K562 (cell line): Measurements from ENCODE around the gene PRAMEF12. TPM values are rescaled to one million over a fixed set of nuclear protein-coding genes. Genes with fewer than 3 reads are reported as not detected.

Experiments used
- ATAC-seq: fragments of 200-7000 bp; cut with Tn5 transposase; 3 replicates; pipeline ENCODE4 v1.9.1; 2020; ENCODE audit warnings: moderate library complexity
- BruUV-seq: library from RNA; stranded (reverse); fragments of 400-500 nt; replicated peaks from 2 replicates; lab custom pipeline; 2021; lab: Mats Ljungman, UMichigan
- CTCF ChIA-PET: fragments of 300-600 bp; formaldehyde crosslinking; extraction: SDS; loops from one replicate; lab custom pipeline; 2021; ENCODE audit warnings: low intra/inter-chr PET ratio; lab: Yijun Ruan, JAX
- POLR2A ChIA-PET: fragments of 300-600, 350-650 bp; sonication (Branson Sonifier 250); formaldehyde crosslinking; extraction: SDS; loops from one replicate; lab custom pipeline; 2021; ENCODE audit warnings: antibody characterized with exemption, inconsistent platforms; lab: Yijun Ruan, JAX
- DNase-seq, 4 experiments: peaks; one replicate each; pipeline versions ENCODE4 v3.0.0 to v3.0.0-alpha.2; 2011 to 2018; ENCODE audit warnings: low spot score in 3 of 4, mixed read lengths in 3 of 4; ENCODE audit errors: extremely low read depth in 1 of 4
- FAIRE-seq: peaks from 2 replicates; lab custom pipeline; 2011; peaks lifted over from hg19 to GRCh38; lab: Jason Lieb, UNC
- H2AFZ ChIP-seq: 2 replicates; pipeline ENCODE4 v1.6.0; 2011; ENCODE audit warnings: low read depth, low read length, control low read depth, inconsistent platforms
- H3K27ac ChIP-seq: fragments of 200-600 bp; 3 replicates; pipeline ENCODE4 v1.8.0; 2011; ENCODE audit warnings: low read depth, mild to moderate bottlenecking, control low read depth, inconsistent platforms, low read length, moderate library complexity, mixed read lengths; ENCODE audit errors: extremely low read depth
- H3K27me3 ChIP-seq, 2 experiments: fragments of 300-600 bp in 1 of 2; 2 replicates in 1 of 2; 3 replicates in 1 of 2; pipeline versions ENCODE4 v1.6.0 to v1.8.0; 2011; ENCODE audit warnings: inconsistent platforms in 2 of 2, low read length in 2 of 2, mild to moderate bottlenecking in 1 of 2, mixed read lengths in 1 of 2, moderate library complexity in 1 of 2; ENCODE audit not compliant: control insufficient read depth in 2 of 2, insufficient read depth in 2 of 2
- H3K36me3 ChIP-seq: fragments of 300-600 bp; 3 replicates; pipeline ENCODE4 v1.8.0; 2011; ENCODE audit warnings: mild to moderate bottlenecking, low read length, inconsistent platforms; ENCODE audit not compliant: control insufficient read depth, insufficient read depth
- H3K4me1 ChIP-seq, 2 experiments: fragments of 200-600 bp in 1 of 2; replicated peaks in 1 of 2; 2 replicates in 1 of 2; 3 replicates in 1 of 2; pipeline versions ENCODE4 v1.5.1 to v1.8.0; 2011; ENCODE audit warnings: inconsistent platforms in 2 of 2, low read length in 2 of 2, mild to moderate bottlenecking in 1 of 2, mixed read lengths in 1 of 2, moderate library complexity in 1 of 2; ENCODE audit not compliant: control insufficient read depth in 2 of 2, insufficient read depth in 2 of 2
- H3K4me2 ChIP-seq: 2 replicates; pipeline ENCODE4 v1.6.1; 2011; ENCODE audit warnings: low read length, control low read depth, inconsistent platforms, mixed read lengths; ENCODE audit not compliant: insufficient read depth
- H3K4me3 ChIP-seq: fragments of 200-600 bp; sonication (generic), shearing (Covaris generic); 2 replicates; pipeline ENCODE4 v1.5.1; 2016; ENCODE audit warnings: control low read depth, inconsistent platforms
- H3K79me2 ChIP-seq: fragments of 200-600 bp; 3 replicates; pipeline ENCODE4 v1.8.0; 2011; ENCODE audit warnings: low read length, inconsistent platforms; ENCODE audit not compliant: control insufficient read depth, insufficient read depth
- H3K9ac ChIP-seq, 2 experiments: 2 replicates each; pipeline versions ENCODE4 v1.6.0 to v1.6.1; 2011; ENCODE audit warnings: low read depth in 2 of 2, low read length in 2 of 2, control low read depth in 1 of 2, inconsistent platforms in 1 of 2, mild to moderate bottlenecking in 1 of 2, mixed read lengths in 1 of 2; ENCODE audit not compliant: insufficient read depth in 1 of 2
- H3K9me1 ChIP-seq: one replicate; pipeline ENCODE4 v1.6.0; 2011; ENCODE audit warnings: inconsistent platforms, mild to moderate bottlenecking, low read length, moderate library complexity; ENCODE audit not compliant: control insufficient read depth, insufficient read depth
- H3K9me3 ChIP-seq: replicated peaks from 2 replicates; pipeline ENCODE4 v1.5.1; 2011; ENCODE audit warnings: low read depth, low read length, inconsistent platforms; ENCODE audit not compliant: control insufficient read depth, insufficient read depth
- H4K20me1 ChIP-seq: replicated peaks from 2 replicates; pipeline ENCODE4 v1.6.1; 2011; ENCODE audit warnings: low read length, inconsistent platforms, mixed read lengths; ENCODE audit not compliant: control insufficient read depth, insufficient read depth
- CTBP1 ChIP-seq: fragments of 450-650 bp; IDR thresholded peaks from 2 replicates; pipeline ENCODE4 v1.6.1; 2016; ENCODE audit warnings: borderline replicate concordance
- FOXO4 ChIP-seq: fragments of 450-650 bp; formaldehyde crosslinking; IDR thresholded peaks from 2 replicates; pipeline ENCODE4 v1.4.0; 2020; ENCODE audit warnings: mild to moderate bottlenecking, moderate library complexity
- MEIS2 ChIP-seq: fragments of 450-650 bp; IDR thresholded peaks from 2 replicates; pipeline ENCODE4 v1.6.1; 2014; ENCODE audit warnings: mild to moderate bottlenecking; ENCODE audit not compliant: partially characterized antibody
- PTRF ChIP-seq: fragments of 450-650 bp; IDR thresholded peaks from 2 replicates; pipeline ENCODE4 v1.6.1; 2016; ENCODE audit warnings: mild to moderate bottlenecking, missing genetic modification characterization, missing compliant biosample characterization
- PTTG1 ChIP-seq: fragments of 450-650 bp; IDR thresholded peaks from 2 replicates; pipeline ENCODE4 v1.6.1; 2016; ENCODE audit warnings: low read depth, mild to moderate bottlenecking, missing genetic modification characterization, missing compliant biosample characterization
- SRSF1 ChIP-seq: fragments of 200-400 bp; formaldehyde crosslinking; IDR thresholded peaks from 2 replicates; pipeline ENCODE4 v1.6.1; 2017; ENCODE audit warnings: mild to moderate bottlenecking, low read depth, low read length, moderate library complexity
- TAF9B ChIP-seq: fragments of 450-650 bp; IDR thresholded peaks from 2 replicates; pipeline ENCODE4 v1.6.1; 2018; ENCODE audit warnings: mild to moderate bottlenecking; ENCODE audit not compliant: partially characterized antibody
- TAL1 ChIP-seq: fragments of 450-650 bp; IDR thresholded peaks from 2 replicates; pipeline ENCODE4 v1.6.1; 2016; ENCODE audit warnings: mild to moderate bottlenecking
- TBL1XR1 ChIP-seq, 2 experiments: IDR thresholded peaks; 2 replicates each; pipeline ENCODE4 v1.6.1; 2012; ENCODE audit warnings: improper control_type of control experiment in 2 of 2, low read length in 2 of 2, mild to moderate bottlenecking in 1 of 2
- USF2 ChIP-seq: sonication (generic); formaldehyde crosslinking; IDR thresholded peaks from 2 replicates; pipeline ENCODE4 v1.5.0; 2020; ENCODE audit warnings: missing genetic modification reagents
- ZNF280B ChIP-seq: fragments of 250-450 bp; sonication (Bioruptor Pico); IDR thresholded peaks from 2 replicates; pipeline ENCODE4 v1.5.1; 2021; ENCODE audit warnings: mild to moderate bottlenecking
- ZNF324 ChIP-seq: fragments of 250-450 bp; sonication (Bioruptor Pico); IDR thresholded peaks from 2 replicates; pipeline ENCODE4 v1.4.0; 2020; ENCODE audit warnings: mild to moderate bottlenecking
- WGBS: fragments of 100-300 bp; shearing (Covaris generic); methylation state at CpG from one replicate; pipeline ENCODE4 v1.1.6; 2016; ENCODE audit warnings: low coverage, mixed read lengths; ENCODE audit not compliant: insufficient coverage; ENCODE audit errors: missing lambda C conversion rate; 5-methylcytosine and 5-hydroxymethylcytosine counted together
- in situ Hi-C: fragments of 300-500 bp; cut with MboI; formaldehyde crosslinking; loops from 4 replicates; pipeline ENCODE4 v1.15.0; 2018; ENCODE audit warnings: inconsistent platforms, mixed read lengths
- intact Hi-C: fragments of 100-400 bp; cut with micrococcal nuclease; formaldehyde crosslinking; loops from 2 replicates; pipeline ENCODE4 v1.14.2; 2022
- polyA plus RNA-seq, 8 experiments: library from polyadenylated mRNA; depleted of rRNA in 4 of 8; stranded (reverse) in 5 of 8; unstranded in 3 of 8; fragments of >200 nt; fragmentation: Nextera tagmentation in 2 of 8; fragmentation: Illumina TruSeq in 1 of 8; extraction: Ambion mirVana in 2 of 8; extraction: Trizol in 1 of 8; gene quantifications; 2 replicates each; pipeline versions ENCODE4 v1.2.1 to v1.2.3, GENCODE V29; 2011 to 2014; ENCODE audit warnings: inconsistent platforms in 1 of 8, missing spikeins in 1 of 8
- total RNA-seq, 7 experiments: library from RNA; depleted of rRNA in 6 of 7; stranded (reverse); fragments of >200 nt in 6 of 7; fragmentation: Illumina TruSeq in 2 of 7; extraction: Trizol in 2 of 7; gene quantifications; 2 replicates each; pipeline versions ENCODE4 v1.2.1 to v1.2.3, GENCODE V29; 2011 to 2021; ENCODE audit warnings: low replicate concordance in 1 of 7
- TF ChIP-seq, protein P1 (sequence below): sonication (generic); formaldehyde crosslinking; IDR thresholded peaks from 2 replicates; pipeline ENCODE4 v1.8.0; 2022; ENCODE audit warnings: mild to moderate bottlenecking, missing genetic modification reagents, borderline replicate concordance
- TF ChIP-seq, protein P2 (sequence below), 2 experiments: fragments of 450-650 bp; conservative IDR thresholded peaks; 2 replicates each; pipeline ENCODE4 v1.6.1; 2017; ENCODE audit warnings: mild to moderate bottlenecking in 2 of 2, moderate library complexity in 2 of 2

PRAMEF12 gene
- total and polyA plus RNA-seq, 9 of the 15 experiments (the other 6 are each of a cell fraction or from before 2014, with no cell fraction given) = not detected

DNA sequence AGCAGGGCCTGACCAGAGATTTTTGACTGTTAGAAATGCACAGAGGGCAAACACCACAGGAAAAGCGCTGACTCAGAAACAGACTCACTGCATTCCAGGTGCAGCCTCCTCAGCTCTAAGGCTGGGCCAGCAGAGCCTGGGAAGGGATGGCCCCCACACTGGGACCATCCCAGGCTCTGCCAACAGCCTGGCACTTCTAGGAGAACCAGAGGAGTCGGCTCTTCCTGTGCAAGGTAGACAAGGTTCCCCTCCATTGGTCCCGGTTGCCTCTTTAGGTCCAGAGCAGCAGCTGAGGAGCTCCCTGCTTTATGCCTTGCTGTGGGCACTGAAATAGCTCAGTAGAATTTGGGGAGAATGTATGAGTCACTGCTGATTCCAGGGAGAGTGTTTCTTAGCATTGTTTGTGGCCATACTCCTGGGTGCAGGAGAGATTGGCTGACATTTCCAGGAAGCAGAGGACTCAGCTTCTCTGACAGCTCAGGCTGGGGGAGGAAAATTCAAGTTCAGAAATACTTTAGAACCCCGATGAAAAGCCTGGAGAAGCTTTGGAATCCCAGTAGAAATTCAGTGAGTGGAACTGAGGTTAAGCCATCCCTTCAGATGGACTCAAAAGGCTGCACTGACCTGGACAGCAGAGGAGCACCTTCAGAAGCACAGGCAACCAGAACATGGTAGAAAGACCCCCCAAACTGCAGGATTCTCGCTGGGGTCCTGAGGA, 37.3 kb downstream of the PRAMEF12 start:
- peaks cover 0 to 23% of the 10 kb centered on the region in 2 experiments; a peak in 2 of 5 replicates for H3K4me1 ChIP-seq
- no peaks in the 10 kb centered on the region for H3K9me3 ChIP-seq
- peak overlapping the region; percentile 14; the same call in 1 of the 2 replicates for H3K4me3 ChIP-seq
- ChIA-PET POLR2A (interaction anchor here (0.6 to 0.8 kb wide), 2 partner anchors 9 to 534 kb away, joined by 3 to 4 read pairs; no protein-coding TSS in a partner anchor), CTCF (no interaction called here)
- FAIRE-seq (peak; percentile 83), DNase-seq (peak; percentile 18 to 64 (median 31)), ATAC-seq (peak; percentile 84)
- intact Hi-C loops = no loop called here
- H3K79me2 ChIP-seq = no peaks in the 10 kb centered on the region
- H3K27ac ChIP-seq = peak overlapping the region; percentile 59; the same call in 2 of the 3 replicates
- no TSS peak for BruUV-seq
- H3K9me1 ChIP-seq = no peaks in the 10 kb centered on the region
- in situ Hi-C loops = no loop called here
- no peaks in the 10 kb centered on the region for H3K36me3 ChIP-seq
- peak overlapping the region; percentile 66 for H3K4me2 ChIP-seq
- H3K27me3 ChIP-seq = no peaks in the 10 kb centered on the region
- H4K20me1 ChIP-seq = no peaks in the 10 kb centered on the region
- H2AFZ ChIP-seq = peak overlapping the region; percentile 79
- H3K9ac ChIP-seq = peak overlapping the region; percentile 21 to 47; a peak in 2 of 4 replicates
- 1% methylated on average over 5 of the region's 5 CpGs for WGBS
- TF ChIP-seq, protein P1, sequence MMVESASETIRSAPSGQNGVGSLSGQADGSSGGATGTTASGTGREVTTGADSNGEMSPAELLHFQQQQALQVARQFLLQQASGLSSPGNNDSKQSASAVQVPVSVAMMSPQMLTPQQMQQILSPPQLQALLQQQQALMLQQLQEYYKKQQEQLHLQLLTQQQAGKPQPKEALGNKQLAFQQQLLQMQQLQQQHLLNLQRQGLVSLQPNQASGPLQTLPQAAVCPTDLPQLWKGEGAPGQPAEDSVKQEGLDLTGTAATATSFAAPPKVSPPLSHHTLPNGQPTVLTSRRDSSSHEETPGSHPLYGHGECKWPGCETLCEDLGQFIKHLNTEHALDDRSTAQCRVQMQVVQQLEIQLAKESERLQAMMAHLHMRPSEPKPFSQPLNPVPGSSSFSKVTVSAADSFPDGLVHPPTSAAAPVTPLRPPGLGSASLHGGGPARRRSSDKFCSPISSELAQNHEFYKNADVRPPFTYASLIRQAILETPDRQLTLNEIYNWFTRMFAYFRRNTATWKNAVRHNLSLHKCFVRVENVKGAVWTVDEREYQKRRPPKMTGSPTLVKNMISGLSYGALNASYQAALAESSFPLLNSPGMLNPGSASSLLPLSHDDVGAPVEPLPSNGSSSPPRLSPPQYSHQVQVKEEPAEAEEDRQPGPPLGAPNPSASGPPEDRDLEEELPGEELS (CRISPR knock-in tag) = no peak
- TF ChIP-seq, protein P2, sequence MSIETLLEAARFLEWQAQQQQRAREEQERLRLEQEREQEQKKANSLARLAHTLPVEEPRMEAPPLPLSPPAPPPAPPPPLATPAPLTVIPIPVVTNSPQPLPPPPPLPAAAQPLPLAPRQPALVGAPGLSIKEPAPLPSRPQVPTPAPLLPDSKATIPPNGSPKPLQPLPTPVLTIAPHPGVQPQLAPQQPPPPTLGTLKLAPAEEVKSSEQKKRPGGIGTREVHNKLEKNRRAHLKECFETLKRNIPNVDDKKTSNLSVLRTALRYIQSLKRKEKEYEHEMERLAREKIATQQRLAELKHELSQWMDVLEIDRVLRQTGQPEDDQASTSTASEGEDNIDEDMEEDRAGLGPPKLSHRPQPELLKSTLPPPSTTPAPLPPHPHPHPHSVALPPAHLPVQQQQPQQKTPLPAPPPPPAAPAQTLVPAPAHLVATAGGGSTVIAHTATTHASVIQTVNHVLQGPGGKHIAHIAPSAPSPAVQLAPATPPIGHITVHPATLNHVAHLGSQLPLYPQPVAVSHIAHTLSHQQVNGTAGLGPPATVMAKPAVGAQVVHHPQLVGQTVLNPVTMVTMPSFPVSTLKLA (conservative IDR thresholded peaks at IDR 0.05) = no peak
- TF ChIP-seq USF2 = no peak
- no peak for TF ChIP-seq FOXO4 (CRISPR knock-in tag)
- no peak for TF ChIP-seq TBL1XR1 (IDR thresholded peaks at IDR 0.05; ENCODE audit: low read length in 2 of 2)
- no peak for TF ChIP-seq PTTG1
- TF ChIP-seq ZNF280B (CRISPR knock-in tag) = no peak
- TF ChIP-seq SRSF1 = no peak
- no peak for TF ChIP-seq TAF9B
- TF ChIP-seq PTRF (tag) = no peak
- TF ChIP-seq MEIS2 = peak; percentile 20
- no peak for TF ChIP-seq TAL1
- peak; percentile 63; the same call in 1 of the 2 replicates for TF ChIP-seq CTBP1
- TF ChIP-seq ZNF324 (CRISPR knock-in tag) = no peak
